Gastroesophageal sphincter (tissue), 4 donors: ENCODE results near the gene STAP2. TPM values are rescaled to one million over a fixed set of nuclear protein-coding genes. Genes with fewer than 3 reads are reported as not detected.
"Not testable (repeated sequence)": the region's sequence is repeated elsewhere in the genome, so short reads cannot be mapped to it uniquely, and the experiment has no call there.

Experiments
- ATAC-seq: fragments of 150-250 bp; one replicate; pipeline ENCODE4 v1.9.1; 2016; ENCODE audit warnings: mild to moderate bottlenecking, moderate library complexity
- H3K27ac ChIP-seq, 4 donors: fragments of 200-600 bp; sonication (generic) in 3 of 4; 1 replicate in 3 of 4; 2 replicates in 1 of 4; pipeline ENCODE4 v1.5.1; 2016 to 2019
- H3K27me3 ChIP-seq: fragments of 200-600 bp; sonication (generic); one replicate; pipeline ENCODE4 v1.5.1; 2019
- H3K36me3 ChIP-seq, 2 donors: fragments of 200-600 bp; sonication (generic); one replicate each; pipeline ENCODE4 v1.5.1; 2019; ENCODE audit warnings: control low read depth in 1 of 2
- H3K4me1 ChIP-seq, 3 donors: fragments of 200-600 bp; sonication (generic); 1 replicate in 2 of 3; 2 replicates in 1 of 3; pipeline ENCODE4 v1.5.1; 2016 to 2019; ENCODE audit warnings: control low read depth in 2 of 3
- H3K4me3 ChIP-seq, 2 donors: fragments of 200-600 bp; sonication (generic); one replicate each; pipeline ENCODE4 v1.5.1; 2019; ENCODE audit warnings: mild to moderate bottlenecking in 1 of 2, moderate library complexity in 1 of 2
- H3K9me3 ChIP-seq, 3 donors: fragments of 200-600 bp; sonication (generic); one replicate each; pipeline ENCODE4 v1.5.1; 2017 to 2019; ENCODE audit warnings: control low read depth in 2 of 3
- CTCF ChIP-seq, 4 experiments: fragments of 200-600 bp in 2 of 4; fragments of 450-650 bp in 2 of 4; sonication (generic) in 1 of 4; IDR thresholded peaks; one replicate each; pipeline ENCODE4 v1.5.1; 2017 to 2019; ENCODE audit warnings: antibody characterized with exemption in 4 of 4, mild to moderate bottlenecking in 2 of 4, moderate library complexity in 2 of 4
- EP300 ChIP-seq: sonication (generic); formaldehyde crosslinking; IDR thresholded peaks from one replicate; pipeline ENCODE4 v1.6.1; 2017; ENCODE audit warnings: antibody characterized with exemption, mild to moderate bottlenecking
- POLR2A ChIP-seq, 2 donors: fragments of 450-650 bp; IDR thresholded peaks; one replicate each; pipeline ENCODE4 v1.6.1; 2017; ENCODE audit warnings: antibody characterized with exemption in 2 of 2, mild to moderate bottlenecking in 2 of 2, moderate library complexity in 1 of 2
- POLR2AphosphoS5 ChIP-seq: sonication (generic); formaldehyde crosslinking; IDR thresholded peaks from one replicate; pipeline ENCODE4 v1.6.1; 2017; ENCODE audit warnings: antibody characterized with exemption
- WGBS, 2 donors: methylation state at CpG; one replicate each; pipeline ENCODE4 v1.1.5; 2018; ENCODE audit warnings: low coverage in 1 of 2; 5-methylcytosine and 5-hydroxymethylcytosine counted together
- total RNA-seq, 4 donors: library from RNA; depleted of rRNA; stranded (reverse); fragments of >200 nt; gene quantifications; one replicate each; pipeline ENCODE4 v1.1.0, GENCODE V29; 2016

STAP2 gene
- total RNA-seq, 4 donors from 2014 or later, result 1.4 to 5.6 (median 4.9) TPM; not detected in 1

GRCh38 chr19:4277191-4277696 lies 61.4 kb downstream of the STAP2 start:
- Histone ChIP-seq H3K27me3 (peaks cover 53% of the 10 kb centered on the region), H3K27ac (no peak overlapping the region), H3K4me3 (no peak overlapping the region), H3K4me1 (peaks cover 0 to 19% (median 9%) of the 10 kb centered on the region in 3 donors), H3K36me3 (peaks cover 0 to 11% of the 10 kb centered on the region in 2 donors), H3K9me3 (peaks cover 0 to 1% (median 0%) of the 10 kb centered on the region in 3 donors)
- no peak for TF ChIP-seq POLR2AphosphoS5
- TF ChIP-seq EP300, result no peak
- TF ChIP-seq POLR2A (IDR thresholded peaks at IDR 0.05), result no peak
- TF ChIP-seq CTCF (IDR thresholded peaks at IDR 0.05), result no peak
- 43 to 44% methylated on average over 5 to 10 of the region's 16 CpGs for WGBS, 2 donors
- ATAC-seq, result no peak

- ATAC-seq, H3K27ac ChIP-seq, H3K4me3 ChIP-seq, H3K9me3 ChIP-seq: not testable (repeated sequence)
- Histone ChIP-seq H3K36me3 (peaks cover 0 to 40% of the 10 kb centered on the region in 2 donors), H3K27me3 (peaks cover 23% of the 10 kb centered on the region), H3K4me1 (peaks cover 0 to 19% (median 4%) of the 10 kb centered on the region in 3 donors)
- WGBS, 2 donors, result 77 to 83% methylated on average over 3 to 5 of the region's 6 CpGs
These were observed 64.3 kb downstream of the STAP2 start for GRCh38 chr19:4274321-4274686.

Other genes starting within 250 kb of the STAP2 start
- gene MAP2K2, start 214.7 kb downstream of the STAP2 start, total RNA-seq, result 100 to 1,000 TPM in 1 of 4 donors, 10 to 100 TPM in 3; 53.3 to 112 (median 69.7) TPM
- not detected for gene CREB3L3, start 185.2 kb downstream of the STAP2 start, total RNA-seq
- 10 to 100 TPM; 10.0 to 35.0 (median 27.1) TPM for gene SIRT6, start 156.3 kb downstream of the STAP2 start, total RNA-seq
- gene ANKRD24, start 156.1 kb downstream of the STAP2 start, total RNA-seq, result 1 to 10 TPM in 3 of 4 donors, under 1 TPM in 1; 0.12 to 2.6 (median 1.2) TPM
- 1 to 10 TPM in 1 of 4 donors, under 1 TPM in 2, not detected in 1; 0.54 to 8.2 (median 0.96) TPM for gene EBI3, start 109.3 kb downstream of the STAP2 start, total RNA-seq
- 10 to 100 TPM; 20.0 to 24.6 (median 21.6) TPM for gene YJU2, start 91.7 kb downstream of the STAP2 start, total RNA-seq
- not detected for gene SHD, start 59.6 kb downstream of the STAP2 start, total RNA-seq
- gene TMIGD2, start 36.4 kb downstream of the STAP2 start, total RNA-seq, result under 1 TPM in 2 of 4 donors, not detected in 2; 0.35 to 0.67 TPM
- gene FSD1, start 34.2 kb downstream of the STAP2 start, total RNA-seq, result under 1 TPM in 1 of 4 donors, not detected in 3; 0.67 TPM
- 1 to 10 TPM; 4.7 to 7.5 (median 6.0) TPM for gene MPND, start 4.7 kb upstream of the STAP2 start, total RNA-seq
- gene SH3GL1, start 61.7 kb upstream of the STAP2 start, total RNA-seq, result 10 to 100 TPM; 48.2 to 67.7 (median 53.0) TPM
- gene CHAF1A, start 63.8 kb upstream of the STAP2 start, total RNA-seq, result 10 to 100 TPM in 1 of 4 donors, 1 to 10 TPM in 3; 2.4 to 11.9 (median 7.4) TPM
- 100 to 1,000 TPM in 1 of 4 donors, 10 to 100 TPM in 3; 62.6 to 130 (median 80.6) TPM for gene UBXN6, start 119.0 kb upstream of the STAP2 start, total RNA-seq
- gene HDGFL2, start 133.5 kb upstream of the STAP2 start, total RNA-seq, result 10 to 100 TPM; 33.3 to 49.5 (median 36.2) TPM
- gene PLIN4, start 179.7 kb upstream of the STAP2 start, total RNA-seq, result 100 to 1,000 TPM in 1 of 4 donors, 10 to 100 TPM in 3; 66.0 to 145 (median 87.5) TPM
- 10 to 100 TPM in 2 of 4 donors, 1 to 10 TPM in 1, under 1 TPM in 1; 0.49 to 24.3 (median 11.2) TPM for gene PLIN5, start 196.4 kb upstream of the STAP2 start, total RNA-seq
- 1 to 10 TPM in 2 of 4 donors, not detected in 2; 2.1 to 8.5 TPM for gene LRG1, start 201.2 kb upstream of the STAP2 start, total RNA-seq
- 10 to 100 TPM in 1 of 4 donors, 1 to 10 TPM in 3; 2.0 to 12.4 (median 7.3) TPM for gene SEMA6B, start 220.9 kb upstream of the STAP2 start, total RNA-seq